HTERT RPE-1 (cell line): ENCODE results near the gene RAB37.

Source experiments
- in situ Hi-C: fragments of 300-500 bp; cut with MboI; formaldehyde crosslinking; loops from 4 replicates; pipeline ENCODE4 v1.14.3; 2020; ENCODE audit warnings: low sequenced_read_pairs

RAB37 gene

GRCh38 chr17:74744714-74745547 is 7.9 kb downstream of the RAB37 start:
- in situ Hi-C loops: no loop called here

- in situ Hi-C loops: no loop called here
These were observed 8.6 kb downstream of the RAB37 start for GRCh38 chr17:74745548-74746177.

- in situ Hi-C loops: no loop called here
These were observed 9.3 kb downstream of the RAB37 start for GRCh38 chr17:74746376-74746775.

GRCh38 chr17:74746922-74747321 is 9.9 kb downstream of the RAB37 start:
- in situ Hi-C loops: no loop called here

- in situ Hi-C loops: no loop called here
These were observed 11.1 kb downstream of the RAB37 start for GRCh38 chr17:74748279-74748528.

- in situ Hi-C loops: no loop called here
These were observed 11.6 kb downstream of the RAB37 start, which contains the start of gene NHERF1 for GRCh38 chr17:74748529-74749278. Gene NHERF1, plus strand, starts transcription at chr17:74748628. Its CDS starts 219 bp downstream, at chr17:74748847.

- in situ Hi-C loops: no loop called here
These were observed 12.4 kb downstream of the RAB37 start for GRCh38 chr17:74749279-74750038.

- in situ Hi-C loops: no loop called here
These were observed 12.9 kb downstream of the RAB37 start for GRCh38 chr17:74750039-74750326.

GRCh38 chr17:74750327-74751069 is 13.4 kb downstream of the RAB37 start:
- in situ Hi-C loops: no loop called here

GRCh38 chr17:74752415-74752814 is 15.4 kb downstream of the RAB37 start:
- in situ Hi-C loops: no loop called here

GRCh38 chr17:74752822-74753401 is 15.9 kb downstream of the RAB37 start:
- in situ Hi-C loops: no loop called here

GRCh38 chr17:74754832-74755231 is 17.8 kb downstream of the RAB37 start:
- in situ Hi-C loops: no loop called here

- in situ Hi-C loops: no loop called here
These were observed 18.5 kb downstream of the RAB37 start for GRCh38 chr17:74755533-74755932.

GRCh38 chr17:74756891-74757290 is 19.8 kb downstream of the RAB37 start:
- in situ Hi-C loops: no loop called here

- in situ Hi-C loops: no loop called here
These were observed 20.4 kb downstream of the RAB37 start for GRCh38 chr17:74757502-74757901.

GRCh38 chr17:74757931-74758847 is 21.1 kb downstream of the RAB37 start:
- in situ Hi-C loops: no loop called here

- in situ Hi-C loops: no loop called here
These were observed 21.8 kb downstream of the RAB37 start for GRCh38 chr17:74758848-74759168.

- in situ Hi-C loops: no loop called here
These were observed 22.3 kb downstream of the RAB37 start for GRCh38 chr17:74759243-74759801.

- in situ Hi-C loops: no loop called here
These were observed 22.9 kb downstream of the RAB37 start for GRCh38 chr17:74759941-74760340.
